IMR-90 (cell line): ENCODE results near the gene F2RL1. TPM values are rescaled to one million over a fixed set of nuclear protein-coding genes. Genes with fewer than 3 reads are reported as not detected.
A peak's percentile ranks its signal among the peaks of the same experiment; 100 is the strongest.

Experiments used
- ATAC-seq: fragments of 200-7000 bp; cut with Tn5 transposase; 2 replicates; pipeline ENCODE4 v1.9.1; 2020; ENCODE audit warnings: low read depth, mild to moderate bottlenecking, moderate library complexity
- BruUV-seq: library from RNA; stranded (reverse); fragments of 400-500 nt; replicated peaks from 2 replicates; lab custom pipeline; 2021; lab: Mats Ljungman, UMichigan
- CTCF ChIA-PET: fragments of 300-600 bp; formaldehyde crosslinking; extraction: SDS; loops from one replicate; lab custom pipeline; 2021; ENCODE audit warnings: antibody characterized with exemption; lab: Yijun Ruan, JAX
- POLR2A ChIA-PET: fragments of 300-600 bp; sonication (Branson Sonifier 250); formaldehyde crosslinking; loops from one replicate; lab custom pipeline; 2022; ENCODE audit warnings: antibody characterized with exemption; ENCODE audit not compliant: unreplicated experiment; lab: Charles Lee
- DNase-seq: peaks from one replicate; pipeline ENCODE4 v3.0.0; 2013
- H2AFZ ChIP-seq: replicated peaks from 2 replicates; pipeline ENCODE3; 2013; ENCODE audit warnings: low read length, mild to moderate bottlenecking; ENCODE audit not compliant: poor library complexity
- H2AK5ac ChIP-seq: 2 replicates; pipeline ENCODE4 v1.6.1; 2013; ENCODE audit warnings: low read depth, low read length, inconsistent platforms
- H2AK9ac ChIP-seq: replicated peaks from 2 replicates; pipeline ENCODE3; 2013; ENCODE audit warnings: mild to moderate bottlenecking, low read depth, low read length, moderate library complexity; ENCODE audit not compliant: poor library complexity
- H2BK120ac ChIP-seq: 2 replicates; pipeline ENCODE4 v1.6.1; 2013; ENCODE audit warnings: low read depth, low read length, inconsistent platforms
- H2BK15ac ChIP-seq: 3 replicates; pipeline ENCODE4 v1.6.1; 2013; ENCODE audit warnings: low read depth, low read length, inconsistent platforms
- H2BK20ac ChIP-seq: 2 replicates; pipeline ENCODE4 v1.6.1; 2013; ENCODE audit warnings: low read depth, mild to moderate bottlenecking, inconsistent platforms, low read length, moderate library complexity
- H2BK5ac ChIP-seq: 2 replicates; pipeline ENCODE4 v1.6.1; 2013; ENCODE audit warnings: mild to moderate bottlenecking, low read depth, low read length, inconsistent platforms; ENCODE audit not compliant: poor library complexity, severe bottlenecking
- H3K14ac ChIP-seq: replicated peaks from 2 replicates; pipeline ENCODE4 v1.6.1; 2013; ENCODE audit warnings: low read depth, low read length, inconsistent platforms
- H3K18ac ChIP-seq: 2 replicates; pipeline ENCODE4 v1.6.1; 2013; ENCODE audit warnings: low read depth, low read length, control low read depth
- H3K23ac ChIP-seq: 2 replicates; pipeline ENCODE4 v1.6.1; 2013; ENCODE audit warnings: low read depth, low read length, inconsistent platforms
- H3K27ac ChIP-seq: 2 replicates; pipeline ENCODE4 v1.5.1; 2013; ENCODE audit warnings: mild to moderate bottlenecking, control low read depth, low read length; ENCODE audit not compliant: insufficient read depth
- H3K27me3 ChIP-seq: 2 replicates; pipeline ENCODE4 v1.6.1; 2013; ENCODE audit warnings: low read length; ENCODE audit not compliant: control insufficient read depth, insufficient read depth
- H3K36me3 ChIP-seq: 2 replicates; pipeline ENCODE4 v1.6.1; 2013; ENCODE audit warnings: low read length, mixed read lengths; ENCODE audit not compliant: control insufficient read depth, insufficient read depth
- H3K4ac ChIP-seq: 2 replicates; pipeline ENCODE4 v1.6.1; 2013; ENCODE audit warnings: low read depth, low read length, inconsistent platforms
- H3K4me1 ChIP-seq: 2 replicates; pipeline ENCODE4 v1.6.1; 2013; ENCODE audit warnings: low read length, mixed read lengths; ENCODE audit not compliant: control insufficient read depth, insufficient read depth
- H3K4me2 ChIP-seq: 2 replicates; pipeline ENCODE4 v1.6.1; 2013; ENCODE audit warnings: low read depth, mild to moderate bottlenecking, control low read depth, low read length, moderate library complexity
- H3K4me3 ChIP-seq: 2 replicates; pipeline ENCODE4 v1.5.1; 2013; ENCODE audit warnings: low read depth, mild to moderate bottlenecking, control low read depth, low read length, moderate library complexity; ENCODE audit not compliant: insufficient read depth
- H3K56ac ChIP-seq: 2 replicates; pipeline ENCODE4 v1.6.1; 2013; ENCODE audit warnings: low read length, inconsistent platforms; ENCODE audit not compliant: insufficient read depth; ENCODE audit errors: extremely low read depth
- H3K79me1 ChIP-seq, 2 experiments: 2 replicates each; pipeline ENCODE4 v1.6.1; 2013; ENCODE audit warnings: low read length in 2 of 2, inconsistent platforms in 1 of 2, low read depth in 1 of 2
- H3K9ac ChIP-seq: 2 replicates; pipeline ENCODE4 v1.6.1; 2013; ENCODE audit warnings: low read depth, low read length, control low read depth
- H3K9me1 ChIP-seq: 2 replicates; pipeline ENCODE4 v1.6.1; 2013; ENCODE audit warnings: low read length, inconsistent platforms; ENCODE audit not compliant: insufficient read depth
- H3K9me3 ChIP-seq: 2 replicates; pipeline ENCODE4 v1.6.1; 2013; ENCODE audit warnings: low read length; ENCODE audit not compliant: control insufficient read depth, insufficient read depth
- H4K20me1 ChIP-seq: 2 replicates; pipeline ENCODE4 v1.6.1; 2013; ENCODE audit warnings: low read length, inconsistent platforms; ENCODE audit not compliant: insufficient read depth
- H4K5ac ChIP-seq: 2 replicates; pipeline ENCODE4 v1.6.1; 2013; ENCODE audit warnings: mild to moderate bottlenecking, low read depth, low read length, control low read depth
- H4K8ac ChIP-seq, 2 experiments: 2 replicates each; pipeline ENCODE4 v1.6.1; 2013; ENCODE audit warnings: low read depth in 2 of 2, low read length in 2 of 2, control low read depth in 1 of 2, inconsistent platforms in 1 of 2
- H4K91ac ChIP-seq: 2 replicates; pipeline ENCODE4 v1.6.1; 2013; ENCODE audit warnings: low read depth, low read length, inconsistent platforms; ENCODE audit not compliant: insufficient read depth
- BHLHE40 ChIP-seq: fragments of 150-350 bp; IDR thresholded peaks from 2 replicates; pipeline ENCODE4 v1.6.1; 2016; ENCODE audit warnings: mild to moderate bottlenecking, low read depth, low read length
- CEBPB ChIP-seq: IDR thresholded peaks from 2 replicates; pipeline ENCODE4 v1.6.1; 2012; ENCODE audit warnings: low read depth, low read length, improper control_type of control experiment
- CHD1 ChIP-seq: IDR thresholded peaks from 2 replicates; pipeline ENCODE4 v1.6.1; 2012; ENCODE audit warnings: low read depth, low read length, improper control_type of control experiment
- CTCF ChIP-seq: conservative IDR thresholded peaks from 2 replicates; pipeline ENCODE4 v1.5.1; 2012; ENCODE audit warnings: mild to moderate bottlenecking, low read depth, low read length, improper control_type of control experiment
- ELK1 ChIP-seq: fragments of 150-350 bp; IDR thresholded peaks from 2 replicates; pipeline ENCODE4 v1.6.1; 2016; ENCODE audit warnings: low read depth, mild to moderate bottlenecking, low read length, moderate library complexity, borderline replicate concordance
- MAFK ChIP-seq: IDR thresholded peaks from 2 replicates; pipeline ENCODE4 v1.6.1; 2012; ENCODE audit warnings: low read depth, low read length, improper control_type of control experiment
- RFX5 ChIP-seq: IDR thresholded peaks from 2 replicates; pipeline ENCODE4 v1.8.0; 2012; ENCODE audit warnings: low read depth, mild to moderate bottlenecking, low read length, moderate library complexity
- SMC3 ChIP-seq: fragments of 150-350 bp; IDR thresholded peaks from 2 replicates; pipeline ENCODE4 v1.6.1; 2016; ENCODE audit warnings: low read depth, mild to moderate bottlenecking, antibody characterized with exemption, low read length, moderate library complexity
- WGBS, 2 experiments: methylation state at CpG; one replicate each; pipeline versions ENCODE4 v1.1.5 to v1.1.7; 2013; ENCODE audit warnings: missing lambda C conversion rate in 2 of 2; ENCODE audit not compliant: insufficient read length in 1 of 2; ENCODE audit errors: extremely low coverage in 2 of 2; 5-methylcytosine and 5-hydroxymethylcytosine counted together
- dilution Hi-C: fragments of 300-500 bp; cut with HindIII; formaldehyde crosslinking; loops from one replicate; pipeline ENCODE4 v1.14.3; 2018; ENCODE audit warnings: low sequenced_read_pairs; ENCODE audit not compliant: unreplicated experiment
- in situ Hi-C: fragments of 300-500 bp; cut with MboI; formaldehyde crosslinking; loops from 3 replicates; pipeline ENCODE4 v1.14.3; 2019; ENCODE audit warnings: low sequenced_read_pairs, inconsistent platforms, mixed read lengths
- intact Hi-C: fragments of 100-400 bp; cut with micrococcal nuclease; formaldehyde crosslinking; loops from 2 replicates; pipeline ENCODE4 v1.10.0; 2022
- polyA plus RNA-seq, 3 experiments: library from polyadenylated mRNA; depleted of rRNA; stranded (reverse); fragments of >200 nt; gene quantifications; 2 replicates each; pipeline ENCODE4 v1.2.3, GENCODE V29; 2012; ENCODE audit warnings: low replicate concordance in 1 of 3
- total RNA-seq: library from RNA; depleted of rRNA; stranded (reverse); fragments of >200 nt; gene quantifications from 2 replicates; pipeline ENCODE4 v1.2.3, GENCODE V29; 2012

F2RL1 gene
- total and polyA plus RNA-seq, 2 of the 4 experiments (the other 2 are of a cell fraction): 5.6 to 12.4 TPM

GRCh38 chr5:76794871-76795270 is 24.0 kb upstream of the F2RL1 start:
- POLR2A ChIA-PET: no interaction called here
- TF ChIP-seq BHLHE40 (no peak), RFX5 (no peak), ELK1 (no peak), CEBPB (peak; percentile 92), MAFK (0 out of 2 replicates have a peak, but pooled peaks have one; percentile 6), CTCF (no peak), SMC3 (no peak), CHD1 (no peak)

More at GRCh38 chr5:76794871-76795270, 24.0 kb upstream of the F2RL1 start:
- Histone ChIP-seq H3K9ac (no peak overlapping the region), H3K79me1 (no peaks in the 10 kb centered on the region), H3K23ac (peak overlapping the region; percentile 69), H3K14ac (no peak overlapping the region), H2BK20ac (0 out of 2 replicates have a peak overlapping the region, but pooled peaks have one; percentile 53), H3K9me3 (no peaks in the 10 kb centered on the region), H4K8ac (peak overlapping the region; percentile 41 to 49; a peak in 3 of 4 replicates), H2BK120ac (peak overlapping the region; percentile 73), H2AK5ac (no peak overlapping the region), H3K18ac (no peak overlapping the region), H2BK15ac (no peak overlapping the region; the same call in 2 of the 3 replicates), H2AFZ (peak overlapping the region; percentile 53), H3K36me3 (no peaks in the 10 kb centered on the region), H4K5ac (no peak overlapping the region), H3K27me3 (no peaks in the 10 kb centered on the region), H3K4me1 (peaks cover 14% of the 10 kb centered on the region), H2BK5ac (no peak overlapping the region), H3K56ac (no peak overlapping the region), H3K9me1 (peaks cover 7% of the 10 kb centered on the region), H4K20me1 (no peaks in the 10 kb centered on the region), H4K91ac (peak overlapping the region; percentile 56; the same call in 1 of the 2 replicates), H2AK9ac (no peak overlapping the region), H3K4me2 (no peak overlapping the region), H3K4ac (peak overlapping the region; percentile 50; the same call in 1 of the 2 replicates), H3K4me3 (no peak overlapping the region), H3K27ac (no peak overlapping the region)
- peak; percentile 61 for DNase-seq
- ATAC-seq: no peak
- BruUV-seq: no TSS peak
- dilution Hi-C loops (no loop called here), intact Hi-C loops (loop anchor here (1.0 kb wide), 1 partner anchor 11 kb away; no protein-coding TSS in a partner anchor), in situ Hi-C loops (no loop called here)
- CTCF ChIA-PET: no interaction called here
- no CpG with 5 or more reads among the region's 4 CpGs for WGBS, 2 experiments
